ENCODE measurements around the gene SND1.
A peak's percentile ranks its signal among the peaks of the same experiment; 100 is the strongest.
"Not testable (repeated sequence)": the region's sequence is repeated elsewhere in the genome, so short reads cannot be mapped to it uniquely, and the experiment has no call there.

The SND1 gene

DNA sequence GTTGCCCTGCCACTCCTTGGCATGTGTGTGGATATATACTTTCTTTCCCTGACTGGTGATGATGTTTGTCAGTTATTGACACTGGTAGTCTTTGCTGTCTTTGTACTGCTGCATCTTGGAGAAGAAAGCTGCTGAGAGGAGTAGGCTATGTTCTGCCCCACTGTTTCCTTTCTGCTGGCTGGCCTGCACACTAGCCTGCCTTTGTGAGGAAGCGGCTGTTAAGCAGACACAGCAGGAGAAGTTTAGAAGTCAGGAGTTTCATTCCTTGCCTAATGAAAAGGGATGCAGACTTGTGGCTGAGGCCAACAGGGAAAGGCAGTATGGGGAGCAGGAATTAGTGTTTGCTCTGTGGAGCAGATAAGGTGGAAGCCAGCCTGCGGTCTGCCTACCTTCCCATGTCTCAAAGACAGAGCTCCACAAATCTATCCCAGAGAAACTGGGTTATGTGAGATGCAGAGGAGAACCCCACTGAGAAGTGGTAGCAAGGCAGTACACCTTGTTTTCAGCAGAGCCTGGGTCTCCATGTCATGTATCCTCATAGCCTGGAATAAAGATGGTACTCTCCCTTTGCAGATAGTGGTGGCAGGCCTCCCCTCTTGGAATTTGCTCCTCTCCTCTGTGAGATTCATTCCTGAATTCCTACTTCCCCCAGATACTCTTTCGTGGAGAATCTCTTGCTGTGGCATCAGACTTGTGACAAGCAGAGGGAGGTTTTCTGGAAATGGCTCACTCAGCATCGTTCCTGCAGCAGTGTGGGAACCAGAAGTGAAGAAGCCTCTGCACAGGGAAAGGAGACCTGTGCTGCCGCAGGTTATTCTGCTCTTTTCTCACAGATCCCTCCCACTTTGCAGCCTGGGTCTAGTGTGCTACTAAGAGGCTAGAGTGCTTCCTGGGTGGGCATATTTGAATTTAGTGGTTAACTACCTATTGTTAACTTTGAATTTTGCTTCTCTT, 249.0 kb downstream of the SND1 start:
- CTCF ChIA-PET: no interaction called here

DNA sequence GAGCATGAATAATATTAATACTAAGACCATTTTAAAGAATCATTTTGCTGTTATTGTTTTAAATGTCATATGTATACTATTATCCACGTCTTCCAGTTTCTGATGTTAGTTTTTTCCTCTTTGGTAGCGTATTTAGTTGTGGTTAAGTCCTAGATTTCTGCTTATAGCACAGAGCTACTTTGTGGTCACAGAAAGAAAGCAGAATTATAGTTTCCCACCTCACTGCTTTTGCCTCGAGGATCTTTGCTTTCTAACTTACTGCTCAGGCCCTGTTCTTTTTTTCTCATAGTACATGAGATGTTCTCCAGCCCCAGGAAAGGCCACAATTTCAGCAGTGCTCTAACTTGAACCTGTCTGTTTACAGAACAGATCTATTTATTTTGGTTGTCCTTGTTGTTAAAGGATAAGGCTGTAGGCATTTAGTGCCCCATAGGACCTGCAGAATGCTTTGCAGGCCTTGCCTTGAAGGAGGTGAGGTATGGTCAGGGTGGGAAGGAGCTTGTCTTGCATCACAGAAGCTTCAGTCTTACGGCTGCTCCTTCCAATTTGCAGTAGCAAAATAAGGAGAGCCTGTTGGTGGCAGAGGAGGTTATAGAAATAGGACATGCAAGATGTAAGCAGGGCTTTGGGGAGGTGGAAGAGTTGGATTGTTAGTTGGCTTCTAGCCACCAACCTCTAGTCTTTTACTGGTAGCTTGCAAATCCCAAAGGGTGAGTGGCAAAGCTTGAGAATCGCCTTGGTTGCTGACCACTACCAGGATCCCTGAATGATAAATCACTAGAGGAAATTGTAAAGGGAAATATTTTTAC, 250.1 kb downstream of the SND1 start:
- ChIA-PET POLR2A (no interaction called here), CTCF (no interaction called here)
- H3K4me3 ChIP-seq (ENCODE audit: low read depth, low read length): no peak overlapping the region

More for the DNA sequence above, 249.0 kb downstream of the SND1 start:
- H3K9me3 ChIP-seq (ENCODE audit: control insufficient read depth, insufficient read depth, low read depth, low read length): no peaks in the 10 kb centered on the region
- TF ChIP-seq ZNF600 (tag by site-specific recombination; IDR thresholded peaks at IDR 0.05): peak; percentile 36; the same call in 1 of the 2 replicates
- TF ChIP-seq, protein P1, sequence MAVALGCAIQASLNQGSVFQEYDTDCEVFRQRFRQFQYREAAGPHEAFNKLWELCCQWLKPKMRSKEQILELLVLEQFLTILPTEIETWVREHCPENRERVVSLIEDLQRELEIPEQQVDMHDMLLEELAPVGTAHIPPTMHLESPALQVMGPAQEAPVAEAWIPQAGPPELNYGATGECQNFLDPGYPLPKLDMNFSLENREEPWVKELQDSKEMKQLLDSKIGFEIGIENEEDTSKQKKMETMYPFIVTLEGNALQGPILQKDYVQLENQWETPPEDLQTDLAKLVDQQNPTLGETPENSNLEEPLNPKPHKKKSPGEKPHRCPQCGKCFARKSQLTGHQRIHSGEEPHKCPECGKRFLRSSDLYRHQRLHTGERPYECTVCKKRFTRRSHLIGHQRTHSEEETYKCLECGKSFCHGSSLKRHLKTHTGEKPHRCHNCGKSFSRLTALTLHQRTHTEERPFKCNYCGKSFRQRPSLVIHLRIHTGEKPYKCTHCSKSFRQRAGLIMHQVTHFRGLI (tag by site-specific recombination; IDR thresholded peaks at IDR 0.05): peak; percentile 58
- no peak for TF ChIP-seq ZNF561 (tag by site-specific recombination; IDR thresholded peaks at IDR 0.05; ENCODE audit: borderline replicate concordance)
- no peak overlapping the region for H3K27ac ChIP-seq (ENCODE audit: extremely low read depth, low read depth, low read length)
- no peaks in the 10 kb centered on the region for H3K36me3 ChIP-seq (ENCODE audit: control insufficient read depth in 2 of 2, insufficient read depth in 1 of 2, low read length in 2 of 2)
- H3K4me1 ChIP-seq (ENCODE audit: control insufficient read depth, insufficient read depth, low read length): 0 out of 2 replicates have a peak, but pooled peaks cover 4% of the 10 kb centered on the region
- POLR2A ChIA-PET: no interaction called here
- H3K4me3 ChIP-seq (ENCODE audit: low read depth, low read length): no peak overlapping the region

DNA sequence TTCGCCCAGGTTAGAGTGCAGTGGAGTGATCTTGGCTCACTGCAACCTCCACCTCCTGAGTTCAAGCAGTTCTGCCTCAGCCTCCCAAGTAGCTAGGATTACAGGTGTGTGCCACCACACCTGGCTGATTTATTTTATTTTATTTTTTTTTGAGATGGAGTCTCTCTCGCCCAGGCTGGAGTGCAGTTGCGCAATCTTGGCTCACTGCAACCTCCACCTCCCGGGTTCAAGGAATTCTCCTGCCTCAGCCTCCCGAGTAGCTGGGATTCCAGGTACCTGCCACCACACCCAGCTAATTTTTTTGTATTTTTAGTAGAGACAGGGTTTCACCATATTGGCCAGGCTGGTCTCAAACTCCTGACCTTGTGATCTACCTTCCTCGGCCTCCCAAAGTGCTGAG, 250.8 kb downstream of the SND1 start:
- POLR2A ChIA-PET; H3K27ac ChIP-seq (ENCODE audit: extremely low read depth, low read depth, low read length); H3K9me3 ChIP-seq (ENCODE audit: control insufficient read depth, insufficient read depth, low read depth, low read length); H3K4me3 ChIP-seq (ENCODE audit: low read depth, low read length); H3K36me3 ChIP-seq (ENCODE audit: control insufficient read depth in 2 of 2, insufficient read depth in 1 of 2, low read length in 2 of 2): not testable (repeated sequence)
- H3K4me1 ChIP-seq (ENCODE audit: control insufficient read depth, insufficient read depth, low read length): peaks cover 18% of the 10 kb centered on the region
- CTCF ChIA-PET: interaction anchor here (0.6 kb wide), 1 partner anchor 194 kb away, joined by 3 read pairs; no protein-coding TSS in a partner anchor

More for the DNA sequence above, 250.1 kb downstream of the SND1 start:
- Histone ChIP-seq H3K27ac (ENCODE audit: extremely low read depth, low read depth, low read length) (no peak overlapping the region), H3K4me1 (ENCODE audit: control insufficient read depth, insufficient read depth, low read length) (peaks cover 12% of the 10 kb centered on the region), H3K36me3 (ENCODE audit: control insufficient read depth in 2 of 2, insufficient read depth in 1 of 2, low read length in 2 of 2) (no peaks in the 10 kb centered on the region), H3K9me3 (ENCODE audit: control insufficient read depth, insufficient read depth, low read depth, low read length) (no peaks in the 10 kb centered on the region)
- TF ChIP-seq KLF9 (tag by site-specific recombination; IDR thresholded peaks at IDR 0.05; ENCODE audit: low read depth): no peak
- no peak for TF ChIP-seq SETDB1 (IDR thresholded peaks at IDR 0.05; ENCODE audit: insufficient read length, low read length)
- no peak for TF ChIP-seq ZNF133 (tag by site-specific recombination; IDR thresholded peaks at IDR 0.05)
- TF ChIP-seq ZNF221 (tag by site-specific recombination; IDR thresholded peaks at IDR 0.05; ENCODE audit: borderline replicate concordance): no peak
- TF ChIP-seq MYNN (tag by site-specific recombination; IDR thresholded peaks at IDR 0.05; ENCODE audit: borderline replicate concordance): no peak
- TF ChIP-seq KLF16 (tag by site-specific recombination; IDR thresholded peaks at IDR 0.05): no peak
- no peak for TF ChIP-seq ZNF707 (tag by site-specific recombination; IDR thresholded peaks at IDR 0.05)
- no peak for TF ChIP-seq ZEB2 (tag by site-specific recombination; IDR thresholded peaks at IDR 0.05)
- TF ChIP-seq, protein P2, sequence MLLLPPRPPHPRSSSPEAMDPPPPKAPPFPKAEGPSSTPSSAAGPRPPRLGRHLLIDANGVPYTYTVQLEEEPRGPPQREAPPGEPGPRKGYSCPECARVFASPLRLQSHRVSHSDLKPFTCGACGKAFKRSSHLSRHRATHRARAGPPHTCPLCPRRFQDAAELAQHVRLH (tag by site-specific recombination; IDR thresholded peaks at IDR 0.05): no peak
- no peak for TF ChIP-seq HOXA7 (CRISPR knock-in tag; IDR thresholded peaks at IDR 0.05; ENCODE audit: borderline replicate concordance)
- TF ChIP-seq, protein P3, sequence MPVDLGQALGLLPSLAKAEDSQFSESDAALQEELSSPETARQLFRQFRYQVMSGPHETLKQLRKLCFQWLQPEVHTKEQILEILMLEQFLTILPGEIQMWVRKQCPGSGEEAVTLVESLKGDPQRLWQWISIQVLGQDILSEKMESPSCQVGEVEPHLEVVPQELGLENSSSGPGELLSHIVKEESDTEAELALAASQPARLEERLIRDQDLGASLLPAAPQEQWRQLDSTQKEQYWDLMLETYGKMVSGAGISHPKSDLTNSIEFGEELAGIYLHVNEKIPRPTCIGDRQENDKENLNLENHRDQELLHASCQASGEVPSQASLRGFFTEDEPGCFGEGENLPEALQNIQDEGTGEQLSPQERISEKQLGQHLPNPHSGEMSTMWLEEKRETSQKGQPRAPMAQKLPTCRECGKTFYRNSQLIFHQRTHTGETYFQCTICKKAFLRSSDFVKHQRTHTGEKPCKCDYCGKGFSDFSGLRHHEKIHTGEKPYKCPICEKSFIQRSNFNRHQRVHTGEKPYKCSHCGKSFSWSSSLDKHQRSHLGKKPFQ (tag by site-specific recombination; IDR thresholded peaks at IDR 0.05): no peak
- TF ChIP-seq, protein P1 (tag by site-specific recombination; IDR thresholded peaks at IDR 0.05): no peak
- TF ChIP-seq ZNF302 (tag by site-specific recombination; IDR thresholded peaks at IDR 0.05; ENCODE audit: low read depth): no peak
- TF ChIP-seq ZNF394 (tag by site-specific recombination; IDR thresholded peaks at IDR 0.05; ENCODE audit: borderline replicate concordance): no peak
- TF ChIP-seq, protein P4, sequence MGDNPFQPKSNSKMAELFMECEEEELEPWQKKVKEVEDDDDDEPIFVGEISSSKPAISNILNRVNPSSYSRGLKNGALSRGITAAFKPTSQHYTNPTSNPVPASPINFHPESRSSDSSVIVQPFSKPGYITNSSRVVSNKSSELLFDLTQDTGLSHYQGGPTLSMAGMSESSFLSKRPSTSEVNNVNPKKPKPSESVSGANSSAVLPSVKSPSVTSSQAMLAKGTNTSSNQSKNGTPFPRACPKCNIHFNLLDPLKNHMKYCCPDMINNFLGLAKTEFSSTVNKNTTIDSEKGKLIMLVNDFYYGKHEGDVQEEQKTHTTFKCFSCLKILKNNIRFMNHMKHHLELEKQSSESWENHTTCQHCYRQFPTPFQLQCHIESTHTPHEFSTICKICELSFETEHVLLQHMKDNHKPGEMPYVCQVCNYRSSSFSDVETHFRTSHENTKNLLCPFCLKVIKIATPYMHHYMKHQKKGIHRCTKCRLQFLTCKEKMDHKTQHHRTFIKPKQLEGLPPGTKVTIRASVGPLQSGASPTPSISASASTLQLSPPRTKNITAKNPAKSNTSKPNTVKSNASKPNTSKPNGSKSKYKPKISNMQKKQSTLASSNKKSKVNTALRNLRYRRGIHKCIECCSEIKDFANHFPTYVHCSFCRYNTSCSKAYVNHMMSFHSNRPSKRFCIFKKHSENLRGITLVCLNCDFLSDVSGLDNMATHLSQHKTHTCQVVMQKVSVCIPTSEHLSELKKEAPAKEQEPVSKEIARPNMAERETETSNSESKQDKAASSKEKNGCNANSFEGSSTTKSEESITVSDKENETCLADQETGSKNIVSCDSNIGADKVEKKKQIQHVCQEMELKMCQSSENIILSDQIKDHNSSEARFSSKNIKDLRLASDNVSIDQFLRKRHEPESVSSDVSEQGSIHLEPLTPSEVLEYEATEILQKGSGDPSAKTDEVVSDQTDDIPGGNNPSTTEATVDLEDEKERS (tag by site-specific recombination; IDR thresholded peaks at IDR 0.05): no peak
- no peak for TF ChIP-seq MEIS1 (CRISPR knock-in tag; IDR thresholded peaks at IDR 0.05; ENCODE audit: borderline replicate concordance)
- TF ChIP-seq SCRT2 (tag by site-specific recombination; IDR thresholded peaks at IDR 0.05): no peak
